Pons (tissue), 1 donor: ENCODE data around the gene NCSTN.
A peak's percentile ranks its signal among the peaks of the same experiment; 100 is the strongest.

Experiments used
- DNase-seq: peaks from one replicate; pipeline ENCODE4 v3.0.0-alpha.2; 2016; ENCODE audit warnings: low spot score

The NCSTN gene

GRCh38 chr1:160351629-160352028, 8.4 kb downstream of the NCSTN start:
- no peak for DNase-seq

DNA sequence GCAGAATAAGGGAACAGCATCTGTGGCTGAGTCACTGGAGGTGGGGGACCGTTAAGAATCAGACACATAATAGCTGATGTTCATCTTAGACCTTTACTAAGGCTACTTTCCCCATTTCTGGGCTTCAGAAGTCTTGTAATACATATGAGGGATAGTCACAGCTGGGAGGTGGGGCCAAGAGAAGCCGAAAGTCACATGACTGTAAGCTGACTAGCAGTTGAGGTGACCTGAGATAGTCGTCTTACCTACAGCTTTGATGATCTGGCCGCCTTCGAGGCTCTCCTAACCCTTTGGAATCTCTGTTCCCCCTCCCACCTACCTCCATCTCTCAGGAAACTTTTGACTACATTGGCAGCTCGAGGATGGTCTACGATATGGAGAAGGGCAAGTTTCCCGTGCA, 9.4 kb downstream of the NCSTN start:
- DNase-seq: no peak

- DNase-seq: peak; percentile 73
Observed at GRCh38 chr1:160353223-160353622, 10.0 kb downstream of the NCSTN start.

DNA sequence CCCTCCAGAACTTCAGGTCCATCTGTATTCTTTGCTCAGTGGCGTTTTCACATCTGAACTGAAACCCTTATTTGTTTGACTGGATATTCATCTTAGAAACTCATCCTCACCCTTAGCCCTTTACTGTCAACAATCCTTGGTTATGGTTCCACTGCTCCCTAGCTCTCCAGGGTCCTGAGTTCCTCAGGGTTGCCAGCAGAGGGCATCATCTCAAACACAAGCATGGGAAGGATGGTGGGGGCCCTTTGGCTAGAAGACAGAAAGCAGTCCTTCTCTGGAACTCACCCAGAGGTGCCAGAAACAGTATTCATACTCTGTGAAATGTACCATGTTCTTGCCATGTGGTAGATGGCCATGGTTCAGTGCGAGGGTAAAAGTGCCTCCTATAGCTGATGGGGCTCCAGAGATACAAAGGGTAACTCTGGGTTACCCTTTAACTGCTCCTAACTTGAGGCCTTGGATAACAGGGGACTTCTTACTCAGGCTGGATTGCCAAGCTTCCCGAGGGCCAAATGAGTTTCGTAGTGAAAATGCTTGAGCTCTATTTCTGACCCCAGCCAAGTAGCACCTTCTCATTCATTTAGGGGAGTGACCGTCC, 11.3 kb downstream of the NCSTN start:
- no peak for DNase-seq

DNA sequence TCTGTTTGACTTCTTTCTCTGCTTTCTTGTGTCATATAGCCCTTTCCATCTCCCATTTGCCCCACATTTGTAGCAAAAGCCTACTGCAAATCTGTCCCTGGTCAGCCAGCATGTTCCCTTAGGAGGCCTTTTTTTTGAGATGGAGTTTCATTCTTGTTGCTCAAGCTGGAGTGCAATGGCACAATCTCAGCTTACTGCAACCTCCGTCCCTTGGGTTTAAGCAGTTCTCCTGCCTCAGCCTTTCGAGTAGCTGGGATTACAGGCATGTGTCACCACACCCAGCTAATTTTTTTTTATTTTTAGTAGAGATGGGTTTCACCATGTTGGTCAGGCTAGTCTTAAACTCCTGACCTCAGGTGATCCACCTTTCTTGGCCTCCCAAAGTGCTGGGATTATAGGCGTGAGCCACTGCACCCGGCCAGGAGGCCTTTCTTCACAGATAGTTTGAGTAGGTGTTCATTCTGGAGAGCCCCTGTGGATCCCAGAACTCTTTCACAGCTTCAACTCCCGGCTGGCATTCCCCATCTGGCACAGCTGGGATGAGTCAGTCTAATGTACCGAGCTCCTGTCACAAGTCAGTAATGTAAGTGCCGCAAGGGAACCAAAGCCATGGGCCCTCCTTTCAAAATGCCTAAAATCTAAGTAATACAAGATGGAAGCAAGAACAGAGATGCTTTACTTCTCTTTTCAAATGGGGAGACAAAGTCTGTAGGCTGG, 14.3 kb downstream of the NCSTN start:
- DNase-seq: no peak

DNA sequence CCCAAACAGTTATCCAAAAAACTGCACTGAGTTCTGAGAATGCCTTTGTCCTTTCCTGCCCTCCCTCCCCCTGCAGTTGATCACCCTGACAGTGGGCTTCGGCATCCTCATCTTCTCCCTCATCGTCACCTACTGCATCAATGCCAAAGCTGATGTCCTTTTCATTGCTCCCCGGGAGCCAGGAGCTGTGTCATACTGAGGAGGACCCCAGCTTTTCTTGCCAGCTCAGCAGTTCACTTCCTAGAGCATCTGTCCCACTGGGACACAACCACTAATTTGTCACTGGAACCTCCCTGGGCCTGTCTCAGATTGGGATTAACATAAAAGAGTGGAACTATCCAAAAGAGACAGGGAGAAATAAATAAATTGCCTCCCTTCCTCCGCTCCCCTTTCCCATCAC, 14.9 kb downstream of the NCSTN start:
- no peak for DNase-seq

- DNase-seq: no peak
Observed at GRCh38 chr1:160359559-160360226, 16.5 kb downstream of the NCSTN start.

DNA sequence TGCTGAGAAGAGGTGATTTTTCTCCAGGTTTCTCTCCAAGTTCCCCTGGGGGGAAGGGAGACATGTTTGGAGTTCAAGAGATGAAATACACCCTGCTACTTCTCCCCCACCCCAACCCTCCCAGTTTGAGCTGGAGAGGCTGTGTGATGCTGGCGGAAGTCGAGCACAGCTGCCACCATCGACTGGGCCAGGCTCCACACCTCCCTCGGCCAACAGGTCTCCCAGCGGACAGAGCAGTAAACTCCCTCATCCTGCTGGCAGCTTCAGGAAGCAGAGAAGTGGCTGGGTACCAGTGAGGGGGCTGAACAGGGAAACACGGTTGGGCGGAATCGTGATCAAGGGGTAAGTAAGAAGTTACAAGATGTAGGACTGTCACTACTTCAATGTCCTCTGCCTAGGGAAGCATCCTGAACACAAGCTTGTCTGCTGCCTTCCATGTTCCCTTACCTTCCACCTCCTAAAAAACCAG, 17.1 kb downstream of the NCSTN start:
- no peak for DNase-seq

DNA sequence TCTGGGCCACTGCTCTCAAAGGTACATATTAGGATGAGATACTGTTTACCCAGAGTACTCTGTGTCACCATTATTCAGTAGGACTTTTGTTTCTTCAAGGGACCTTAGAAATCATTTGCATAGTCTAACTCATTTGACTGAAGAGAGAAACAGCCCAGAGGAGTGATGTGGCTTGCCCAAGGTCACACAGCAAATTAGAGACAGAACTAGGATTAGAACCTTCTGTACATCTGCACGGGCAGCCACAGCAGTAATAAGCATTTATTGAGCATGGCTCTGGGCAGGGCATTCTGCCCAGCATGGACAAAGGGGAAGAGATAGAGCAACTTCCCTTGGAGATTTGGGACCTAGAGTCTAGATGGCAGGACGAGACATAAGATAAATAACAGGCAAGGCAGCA, 18.0 kb downstream of the NCSTN start:
- DNase-seq: no peak

DNA sequence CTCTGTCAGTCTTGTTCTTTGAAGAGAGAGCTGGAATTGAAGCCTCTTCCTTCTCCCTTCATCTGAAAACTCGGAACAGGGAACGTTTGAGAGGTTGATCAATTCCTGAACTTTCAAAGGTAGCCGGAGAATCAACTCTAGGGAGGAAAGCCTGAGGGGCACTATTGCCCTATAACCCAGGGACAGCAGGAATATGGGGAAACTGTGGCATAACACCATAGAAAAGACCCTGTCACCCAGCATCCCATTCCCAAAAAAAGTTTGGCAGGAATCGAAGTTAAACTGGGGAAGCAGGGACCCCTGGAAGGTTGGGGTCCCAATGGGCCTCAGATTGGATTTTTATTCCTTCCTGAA, 18.6 kb downstream of the NCSTN start:
- no peak for DNase-seq

GRCh38 chr1:160362168-160362957, 19.2 kb downstream of the NCSTN start:
- no peak for DNase-seq

- no peak for DNase-seq
Observed at GRCh38 chr1:160363010-160363409, 19.8 kb downstream of the NCSTN start.

DNA sequence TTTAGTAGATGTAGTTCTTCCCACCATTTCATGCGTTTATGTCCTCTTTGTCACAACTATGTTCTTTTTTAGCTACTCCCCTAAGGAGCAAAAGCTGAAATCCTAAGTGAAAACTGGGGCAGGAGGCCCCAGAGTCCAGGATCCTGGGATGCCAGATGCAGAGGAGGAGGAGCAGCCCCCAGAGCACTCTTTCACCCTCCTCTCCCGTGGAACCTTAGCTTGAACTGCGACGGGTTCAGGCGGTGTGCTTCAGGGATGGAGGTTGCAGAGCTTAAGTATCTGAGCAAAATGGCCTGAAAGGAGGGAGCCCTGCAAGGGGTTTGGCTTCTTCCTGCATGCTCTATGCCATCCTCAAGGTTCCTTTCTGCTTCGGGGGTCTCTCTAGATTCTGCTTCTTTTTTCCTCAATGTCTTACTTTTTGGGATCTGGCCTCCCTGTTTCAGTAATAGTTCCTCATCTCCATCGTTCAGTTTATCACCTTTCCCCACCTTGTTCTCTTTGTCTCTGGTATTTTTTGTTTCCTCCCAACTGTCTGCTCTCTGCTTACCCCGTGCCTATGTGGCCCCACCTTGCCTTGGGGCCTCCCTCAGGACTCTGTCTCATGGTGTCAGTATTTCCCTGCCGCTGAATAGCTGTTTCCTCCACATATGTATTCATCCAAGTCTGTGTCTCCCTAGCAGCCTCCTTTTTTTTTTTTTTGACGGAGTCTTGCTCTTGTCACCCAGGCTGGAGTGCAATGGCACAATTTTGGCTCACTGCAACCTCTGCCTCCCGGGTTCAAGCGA, 21.0 kb downstream of the NCSTN start:
- DNase-seq: no peak

DNA sequence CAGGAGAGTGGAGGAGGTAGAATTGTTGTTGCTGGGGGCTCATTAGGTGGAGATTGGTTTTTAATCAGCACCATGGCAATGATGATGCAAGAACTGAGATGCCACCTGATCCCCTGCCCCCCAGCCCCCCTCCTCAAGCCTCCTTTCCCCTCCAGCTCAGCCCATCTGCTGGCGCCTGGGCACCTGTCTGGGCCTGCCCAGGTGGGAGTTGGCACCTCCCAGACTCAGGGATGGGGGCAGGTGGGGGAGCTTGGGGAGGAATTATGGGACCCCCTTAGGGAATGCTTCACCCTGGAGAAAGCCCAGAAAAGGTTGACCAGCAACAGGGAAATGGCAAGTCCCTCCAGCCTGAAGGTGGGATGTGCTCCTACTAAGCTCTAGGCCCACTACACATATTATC, 22.1 kb downstream of the NCSTN start:
- no peak for DNase-seq

DNA sequence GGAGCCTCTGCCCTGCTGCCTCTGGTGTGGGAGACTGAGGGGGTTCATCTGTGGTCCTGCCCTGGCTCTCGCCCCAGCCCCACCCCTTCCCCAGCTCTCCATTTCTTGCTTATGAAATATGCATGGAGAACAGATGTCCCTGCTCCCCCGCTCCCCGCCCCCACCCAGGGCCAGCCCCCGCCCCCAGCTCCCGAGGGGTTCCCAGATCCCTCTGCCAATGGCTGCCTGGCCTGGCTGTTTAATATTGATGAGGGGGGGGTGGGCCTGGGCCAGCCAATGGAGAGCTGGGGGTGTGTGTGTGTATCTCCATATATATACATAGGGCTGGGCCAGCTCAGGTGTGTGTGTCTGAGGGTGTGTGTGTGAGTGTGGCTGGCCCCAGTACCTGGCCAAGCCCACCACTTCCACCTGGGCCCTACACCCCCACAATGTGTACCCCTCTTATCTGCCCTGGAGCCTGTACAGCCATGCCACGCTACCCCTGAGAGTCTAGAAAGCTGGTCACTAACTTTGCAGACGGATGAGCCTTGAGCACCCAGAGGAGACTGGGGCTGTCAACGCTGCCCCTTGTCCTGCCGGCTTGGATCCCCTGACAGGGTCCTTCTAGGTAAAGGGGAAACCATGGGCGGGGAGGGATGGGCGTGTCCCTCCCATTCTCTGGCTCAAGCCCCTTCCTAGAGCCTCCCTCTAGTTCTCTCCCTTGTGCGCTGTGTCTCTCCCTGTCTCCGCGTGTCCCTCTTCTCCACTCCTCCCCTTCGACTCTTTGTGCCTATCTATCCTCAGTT, 23.7 kb downstream of the NCSTN start, which contains the start of gene NHLH1:
TSS of gene NHLH1 (plus strand) at position 341 of the 785 bp plus-strand sequence. CDS start 3,661 bp downstream, outside the sequence.
- DNase-seq: no peak

- no peak for DNase-seq
Observed at GRCh38 chr1:160367516-160367900, 24.3 kb downstream of the NCSTN start.

GRCh38 chr1:160367934-160368923, 25.0 kb downstream of the NCSTN start:
- DNase-seq: no peak

DNA sequence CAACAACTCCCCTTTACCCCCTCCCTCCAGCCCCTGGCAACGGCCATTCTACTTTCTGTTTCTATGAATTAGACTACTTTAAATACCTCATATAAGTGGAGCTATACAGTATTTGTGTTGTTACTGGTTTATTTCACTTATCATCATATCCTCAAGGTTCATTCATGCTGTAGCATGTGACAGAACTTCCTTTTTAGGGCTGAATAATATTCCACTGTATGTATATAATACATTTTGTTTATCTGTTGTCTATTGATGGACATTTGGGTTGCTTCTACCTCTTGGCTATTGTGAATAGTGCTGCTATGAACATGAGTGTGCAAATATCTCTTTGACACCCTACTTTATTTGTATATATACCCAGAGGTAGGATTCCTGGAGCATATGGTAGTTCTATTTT, 25.9 kb downstream of the NCSTN start:
- DNase-seq: no peak

- DNase-seq: no peak
Observed at GRCh38 chr1:160370561-160371345, 27.6 kb downstream of the NCSTN start.
